Measurements from ENCODE around the gene QSER1. TPM values are rescaled to one million over a fixed set of nuclear protein-coding genes. Genes with fewer than 3 reads are reported as not detected.

QSER1 gene
- 17.0 to 26.2 TPM (median 23.1 TPM) in 5 replicates for total RNA-seq (2022; extraction: Qiagen RNA extraction; ENCODE audit: low read depth)

GRCh38 chr11:32892355-32893092, at the start of gene QSER1:
TSS of gene QSER1 (plus strand) at chr11:32892811. CDS start at chr11:32893126, 315 bp downstream.

GRCh38 chr11:33015621-33016551, 123.3 kb downstream of the QSER1 start, which contains the start of gene DEPDC7:
TSS of gene DEPDC7 (plus strand) at chr11:33015878. CDS start at chr11:33015956, 78 bp downstream.

Other genes with a start within 250 kb of the QSER1 start
- 0.02 to 0.06 TPM (median 0.05 TPM) in 4 of 5 replicates, not detected in the other for gene CCDC73, start 98.1 kb upstream of the QSER1 start, total RNA-seq (2022; extraction: Qiagen RNA extraction; ENCODE audit: low read depth)
- 0.47 to 0.76 TPM (median 0.62 TPM) in 5 replicates for gene PRRG4, start 62.9 kb upstream of the QSER1 start, total RNA-seq (2022; extraction: Qiagen RNA extraction; ENCODE audit: low read depth)
- gene DEPDC7, start 123.1 kb downstream of the QSER1 start, total RNA-seq (2022; extraction: Qiagen RNA extraction; ENCODE audit: low read depth), result 7.2 to 9.7 TPM (median 8.0 TPM) in 5 replicates
- 15.8 to 24.5 TPM (median 20.9 TPM) in 5 replicates for gene TCP11L1, start 146.8 kb downstream of the QSER1 start, total RNA-seq (2022; extraction: Qiagen RNA extraction; ENCODE audit: low read depth)